Common myeloid progenitor, CD34-positive (primary cell): ENCODE measurements around the gene WASHC2A.
"Not testable (repeated sequence)": the region's sequence is repeated elsewhere in the genome, so short reads cannot be mapped to it uniquely, and the experiment has no call there.

ENCODE experiments used
- CTCF ChIA-PET: fragments of 350-600 bp; sonication (Branson Sonifier 250); formaldehyde crosslinking; loops from one replicate; lab custom pipeline; 2021; ENCODE audit warnings: antibody characterized with exemption; lab: Charles Lee
- POLR2A ChIA-PET: fragments of 350-600 bp; sonication (Branson Sonifier 250); formaldehyde crosslinking; loops from one replicate; lab custom pipeline; 2021; ENCODE audit warnings: antibody characterized with exemption; lab: Charles Lee
- DNase-seq, 3 donors: peaks; one replicate each; pipeline versions ENCODE4 v3.0.0 to v3.0.0-alpha.2; 2013
- H3K27ac ChIP-seq, 2 experiments: 1 replicate in 1 of 2; 2 replicates in 1 of 2; pipeline ENCODE4 v1.7.0; 2013; ENCODE audit warnings: inconsistent platforms in 2 of 2, low read length in 2 of 2, mild to moderate bottlenecking in 2 of 2, low read depth in 1 of 2, moderate library complexity in 1 of 2; ENCODE audit not compliant: severe bottlenecking in 2 of 2, insufficient read depth in 1 of 2, poor library complexity in 1 of 2
- H3K27me3 ChIP-seq, 5 experiments: replicated peaks in 2 of 5; 1 replicate in 3 of 5; 2 replicates in 2 of 5; pipeline versions ENCODE4 v1.6.1 to v1.7.0; 2013; ENCODE audit warnings: low read length in 4 of 5, mild to moderate bottlenecking in 2 of 5, moderate library complexity in 2 of 5, inconsistent platforms in 1 of 5; ENCODE audit not compliant: insufficient read depth in 5 of 5, control insufficient read depth in 4 of 5
- H3K36me3 ChIP-seq, 4 experiments: 1 replicate in 2 of 4; 2 replicates in 2 of 4; pipeline versions ENCODE4 v1.6.1 to v1.7.0; 2013; ENCODE audit warnings: low read length in 3 of 4, control low read depth in 1 of 4, mild to moderate bottlenecking in 1 of 4; ENCODE audit not compliant: control insufficient read depth in 4 of 4, insufficient read depth in 4 of 4
- H3K4me1 ChIP-seq, 4 experiments: 1 replicate in 3 of 4; 2 replicates in 1 of 4; pipeline versions ENCODE4 v1.6.1 to v1.7.1; 2013; ENCODE audit warnings: low read length in 3 of 4, mild to moderate bottlenecking in 3 of 4, control low read depth in 1 of 4, inconsistent platforms in 1 of 4, moderate library complexity in 1 of 4; ENCODE audit not compliant: control insufficient read depth in 4 of 4, insufficient read depth in 4 of 4; ENCODE audit errors: control extremely low read depth in 1 of 4
- H3K4me3 ChIP-seq, 7 experiments: 1 replicate in 4 of 7; 2 replicates in 3 of 7; pipeline versions ENCODE4 v1.5.1 to v1.7.0; 2013; ENCODE audit warnings: mild to moderate bottlenecking in 7 of 7, low read length in 6 of 7, moderate library complexity in 6 of 7, inconsistent platforms in 2 of 7, low read depth in 2 of 7, control low read depth in 1 of 7; ENCODE audit not compliant: insufficient read depth in 4 of 7, control insufficient read depth in 1 of 7; ENCODE audit errors: extremely low read depth in 1 of 7
- H3K9me3 ChIP-seq, 5 experiments: 1 replicate in 4 of 5; 2 replicates in 1 of 5; pipeline versions ENCODE4 v1.6.1 to v1.7.1; 2013; ENCODE audit warnings: low read length in 4 of 5, mild to moderate bottlenecking in 2 of 5, inconsistent platforms in 1 of 5, low read depth in 1 of 5, moderate library complexity in 1 of 5; ENCODE audit not compliant: control insufficient read depth in 4 of 5, insufficient read depth in 2 of 5; ENCODE audit errors: control extremely low read depth in 1 of 5
- WGBS: methylation state at CpG from one replicate; pipeline ENCODE4 v1.1.5; 2013; ENCODE audit not compliant: insufficient coverage; 5-methylcytosine and 5-hydroxymethylcytosine counted together

WASHC2A gene

GRCh38 chr10:50033481-50033880, 34.3 kb upstream of the WASHC2A start:
- no peak overlapping the region for H3K4me3 ChIP-seq
- 100% methylated on average over 1 of the region's 3 CpGs for WGBS

GRCh38 chr10:50035337-50035736, 32.4 kb upstream of the WASHC2A start:
- WGBS: 76% methylated on average over 2 of the region's 4 CpGs
- H3K9me3 ChIP-seq, CTCF ChIA-PET, H3K27ac ChIP-seq, H3K4me1 ChIP-seq, POLR2A ChIA-PET, H3K27me3 ChIP-seq, H3K4me3 ChIP-seq, H3K36me3 ChIP-seq: not testable (repeated sequence)
- peak in 2 of 3 donors; percentile 50 to 63 for DNase-seq

More at GRCh38 chr10:50033481-50033880, 34.3 kb upstream of the WASHC2A start:
- Histone ChIP-seq H3K36me3 (no peaks in the 10 kb centered on the region), H3K9me3 (no peaks in the 10 kb centered on the region), H3K27me3 (peaks cover 0 to 3% (median 0%) of the 10 kb centered on the region in 5 experiments), H3K4me1 (peaks cover 0 to 2% (median 0%) of the 10 kb centered on the region in 4 experiments), H3K27ac (no peak overlapping the region)
- ChIA-PET POLR2A (no interaction called here), CTCF (no interaction called here)
- no peak for DNase-seq

- DNase-seq: no peak
- peaks cover 0 to 2% (median 0%) of the 10 kb centered on the region in 5 experiments for H3K27me3 ChIP-seq
- ChIA-PET POLR2A (no interaction called here), CTCF (no interaction called here)
- WGBS: 93% methylated on average over 2 of the region's 5 CpGs
- H3K4me1 ChIP-seq: no peaks in the 10 kb centered on the region
- no peak overlapping the region for H3K27ac ChIP-seq
- no peaks in the 10 kb centered on the region for H3K9me3 ChIP-seq
- no peaks in the 10 kb centered on the region for H3K36me3 ChIP-seq
- H3K4me3 ChIP-seq: no peak overlapping the region
These were observed 22.7 kb upstream of the WASHC2A start for GRCh38 chr10:50044941-50045664.

- H3K27me3 ChIP-seq, H3K4me3 ChIP-seq, POLR2A ChIA-PET, DNase-seq, H3K9me3 ChIP-seq, H3K4me1 ChIP-seq, CTCF ChIA-PET, H3K27ac ChIP-seq, H3K36me3 ChIP-seq: not testable (repeated sequence)
- WGBS: 100% methylated on average over 1 of the region's 9 CpGs
These were observed 21.3 kb upstream of the WASHC2A start for GRCh38 chr10:50046457-50046856.

GRCh38 chr10:50047594-50047993, 20.2 kb upstream of the WASHC2A start:
- H3K36me3 ChIP-seq, H3K9me3 ChIP-seq, CTCF ChIA-PET, POLR2A ChIA-PET, H3K4me3 ChIP-seq, DNase-seq, H3K27me3 ChIP-seq, H3K27ac ChIP-seq, H3K4me1 ChIP-seq: not testable (repeated sequence)
- no CpG with 5 or more reads among the region's 5 CpGs for WGBS

- 97% methylated on average over 3 of the region's 3 CpGs for WGBS
- POLR2A ChIA-PET, H3K27me3 ChIP-seq, H3K36me3 ChIP-seq, H3K27ac ChIP-seq, H3K4me1 ChIP-seq, DNase-seq, CTCF ChIA-PET, H3K4me3 ChIP-seq, H3K9me3 ChIP-seq: not testable (repeated sequence)
These were observed 15.6 kb upstream of the WASHC2A start for GRCh38 chr10:50051995-50052660.

- POLR2A ChIA-PET, H3K9me3 ChIP-seq, H3K27me3 ChIP-seq, DNase-seq, H3K4me1 ChIP-seq, CTCF ChIA-PET, H3K36me3 ChIP-seq, H3K27ac ChIP-seq, H3K4me3 ChIP-seq: not testable (repeated sequence)
- 100% methylated on average over 1 of the region's 6 CpGs for WGBS
These were observed 14.9 kb upstream of the WASHC2A start for GRCh38 chr10:50052778-50053376.
